NCI-H146 (cell line): Measurements from ENCODE around the gene NWD2.
"Not testable (repeated sequence)": the region's sequence is repeated elsewhere in the genome, so short reads cannot be mapped to it uniquely, and the experiment has no call there.

Experiments used
- DNase-seq: peaks from one replicate; lab custom pipeline; 2025; lab: John Stamatoyannopoulos, UW

NWD2 gene

GRCh38 chr4:37470245-37470644, 225.7 kb downstream of the NWD2 start:
- no peak for DNase-seq

GRCh38 chr4:37471093-37471492, 226.6 kb downstream of the NWD2 start:
- no peak for DNase-seq

- DNase-seq = no peak
Observed at GRCh38 chr4:37471971-37472370, 227.4 kb downstream of the NWD2 start.

- DNase-seq = no peak
Observed at GRCh38 chr4:37473807-37474206, 229.3 kb downstream of the NWD2 start.

GRCh38 chr4:37475087-37475486, 230.5 kb downstream of the NWD2 start:
- no peak for DNase-seq

GRCh38 chr4:37475776-37476175, 231.2 kb downstream of the NWD2 start:
- no peak for DNase-seq

- DNase-seq = no peak
Observed at GRCh38 chr4:37476256-37476655, 231.7 kb downstream of the NWD2 start.

- no peak for DNase-seq
Observed at GRCh38 chr4:37476691-37477090, 232.1 kb downstream of the NWD2 start.

GRCh38 chr4:37477126-37477525, 232.6 kb downstream of the NWD2 start:
- no peak for DNase-seq

- DNase-seq = no peak
Observed at GRCh38 chr4:37478151-37478550, 233.6 kb downstream of the NWD2 start.

- DNase-seq = no peak
Observed at GRCh38 chr4:37480509-37480908, 236.0 kb downstream of the NWD2 start.

GRCh38 chr4:37481547-37482122, 237.1 kb downstream of the NWD2 start:
- DNase-seq = no peak

- DNase-seq = no peak
Observed at GRCh38 chr4:37482236-37482913, 237.8 kb downstream of the NWD2 start.

- no peak for DNase-seq
Observed at GRCh38 chr4:37483610-37484009, 239.1 kb downstream of the NWD2 start.

GRCh38 chr4:37486166-37486565, 241.6 kb downstream of the NWD2 start:
- DNase-seq = no peak

GRCh38 chr4:37487668-37488067, 243.1 kb downstream of the NWD2 start:
- no peak for DNase-seq

- DNase-seq = no peak
Observed at GRCh38 chr4:37489697-37490096, 245.2 kb downstream of the NWD2 start.

GRCh38 chr4:37490391-37491347, 246.1 kb downstream of the NWD2 start:
- no peak for DNase-seq

- not testable (repeated sequence) for DNase-seq
Observed at GRCh38 chr4:37495353-37495752, 250.8 kb downstream of the NWD2 start.
